Measurements from ENCODE around the gene GPR137.
A peak's percentile ranks its signal among the peaks of the same experiment; 100 is the strongest.

GPR137 gene

GRCh38 chr11:64249563-64250414, 35.9 kb upstream of the GPR137 start:
- DNase-seq = no peak

GRCh38 chr11:64250415-64251015, 35.1 kb upstream of the GPR137 start:
- DNase-seq = no peak

DNA sequence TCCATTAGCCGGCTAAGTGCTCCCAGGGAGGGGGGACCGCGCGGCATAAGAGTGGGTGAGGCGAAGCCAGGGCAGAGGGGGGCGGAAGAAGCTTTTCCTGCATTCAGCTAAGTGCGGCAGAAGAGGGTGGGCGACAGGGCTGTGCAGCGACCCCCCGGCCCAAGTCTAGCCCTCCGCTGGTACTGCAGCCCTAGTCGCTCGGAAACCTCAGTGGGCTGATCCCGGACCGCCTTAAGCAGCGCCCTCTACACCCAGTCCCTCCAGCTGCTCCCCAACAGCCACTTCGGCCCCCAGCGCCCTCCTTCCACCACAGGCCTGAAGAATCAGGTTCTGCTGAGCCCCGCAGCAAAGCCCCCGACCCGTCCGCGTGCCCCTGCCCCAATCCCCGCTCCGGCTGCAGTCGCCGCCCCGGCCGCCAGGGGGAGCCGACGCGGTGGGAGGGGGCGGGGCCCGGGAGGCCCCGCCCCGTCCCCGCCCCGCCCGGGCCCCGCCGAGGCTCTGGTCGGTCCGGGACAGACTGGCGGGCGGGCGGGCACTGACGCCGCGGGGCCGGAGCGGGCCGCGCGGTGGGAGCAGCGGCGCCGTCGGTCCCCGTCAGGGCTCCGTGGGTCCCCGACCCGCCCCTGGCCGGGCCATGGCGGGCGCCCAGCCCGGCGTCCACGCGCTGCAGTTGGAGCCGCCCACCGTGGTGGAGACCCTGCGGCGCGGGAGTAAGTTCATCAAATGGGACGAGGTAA, 34.5 kb upstream of the GPR137 start, which contains the start of gene PLCB3:
PLCB3 (plus strand) TSS at position 515 of the 737 bp plus-strand sequence; CDS start at position 635, 120 bp downstream.
- peak; percentile 86 for DNase-seq

DNA sequence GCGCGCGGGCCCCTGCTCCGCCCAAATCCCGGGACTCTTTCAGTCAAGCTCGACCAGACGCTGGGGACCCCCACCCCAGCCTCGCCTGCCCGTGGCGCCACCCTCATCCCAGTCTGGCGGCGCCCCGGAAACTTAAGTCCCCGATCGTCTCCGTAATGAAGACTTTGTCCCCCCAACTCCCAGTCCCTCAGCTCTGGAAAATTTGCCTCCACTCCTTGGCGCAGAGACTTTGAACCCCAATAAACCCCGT, 34.0 kb upstream of the GPR137 start:
- no peak for DNase-seq

DNA sequence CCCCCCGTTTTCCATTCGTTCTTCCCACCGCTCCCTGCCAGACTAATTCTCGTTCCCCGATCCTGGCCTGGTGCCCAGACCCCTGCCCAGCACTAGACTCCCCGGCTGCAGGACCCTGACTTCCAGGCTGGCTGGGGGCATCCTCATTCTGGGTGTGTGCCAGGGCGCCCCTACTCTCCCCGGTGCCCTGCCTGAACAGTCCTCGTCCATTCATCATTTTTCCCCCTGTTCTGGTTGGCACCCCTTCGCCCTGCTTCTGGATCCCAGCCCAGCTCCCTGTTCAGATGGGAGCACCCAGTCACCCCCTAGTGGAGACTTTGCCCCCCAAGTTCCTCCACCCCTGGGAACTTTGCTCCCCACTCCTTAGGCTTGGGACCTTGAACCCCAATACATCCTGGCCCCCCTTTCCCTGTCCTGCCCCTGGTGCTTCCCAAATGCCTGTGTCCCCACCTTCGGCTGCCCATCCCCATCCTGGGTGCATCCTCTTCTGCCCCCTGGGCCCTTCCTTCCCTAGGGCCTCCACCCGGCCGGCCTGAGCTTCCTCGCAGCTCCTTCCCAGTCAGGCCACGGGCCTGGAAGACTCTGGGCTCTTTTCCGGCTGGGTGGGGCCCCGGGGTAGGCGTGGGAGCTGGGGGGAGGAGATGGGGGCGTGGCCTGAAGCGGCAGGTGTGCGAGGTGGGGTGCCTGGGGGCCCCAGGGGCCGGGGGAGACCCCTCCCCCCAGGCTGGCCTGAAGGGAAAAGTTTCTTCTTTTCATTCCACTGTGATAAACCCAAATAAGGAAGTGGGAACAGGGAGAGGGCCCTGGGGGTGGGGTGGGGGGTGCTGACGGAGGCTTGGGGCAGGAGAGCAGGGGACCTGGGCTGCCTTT, 33.4 kb upstream of the GPR137 start:
- DNase-seq = peak; percentile 61

- DNase-seq = no peak
Observed at GRCh38 chr11:64253043-64253442, 32.6 kb upstream of the GPR137 start.

DNA sequence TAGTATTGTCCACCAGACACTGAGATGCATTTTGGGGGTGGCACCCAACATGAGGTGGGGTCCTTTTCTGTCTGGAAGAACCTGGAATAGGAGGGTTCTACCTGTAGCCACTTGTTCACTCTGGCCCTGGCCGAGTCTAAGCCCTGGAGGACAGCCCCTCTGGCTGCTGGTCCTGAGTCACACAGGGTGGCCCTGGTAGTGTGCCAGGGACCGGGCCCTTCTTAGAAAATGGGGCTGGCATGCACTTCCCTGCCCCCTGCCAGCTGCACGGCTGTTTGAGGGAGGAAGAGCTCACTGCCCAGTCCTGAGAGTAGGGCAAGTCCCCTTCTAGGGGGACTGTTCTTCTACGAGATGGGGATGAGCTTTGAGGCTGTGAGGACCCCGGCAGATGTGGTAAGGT, 32.2 kb upstream of the GPR137 start:
- no peak for DNase-seq

- DNase-seq = no peak
Observed at GRCh38 chr11:64254326-64254725, 31.3 kb upstream of the GPR137 start.

GRCh38 chr11:64255135-64256128, 30.2 kb upstream of the GPR137 start:
- no peak for DNase-seq

DNA sequence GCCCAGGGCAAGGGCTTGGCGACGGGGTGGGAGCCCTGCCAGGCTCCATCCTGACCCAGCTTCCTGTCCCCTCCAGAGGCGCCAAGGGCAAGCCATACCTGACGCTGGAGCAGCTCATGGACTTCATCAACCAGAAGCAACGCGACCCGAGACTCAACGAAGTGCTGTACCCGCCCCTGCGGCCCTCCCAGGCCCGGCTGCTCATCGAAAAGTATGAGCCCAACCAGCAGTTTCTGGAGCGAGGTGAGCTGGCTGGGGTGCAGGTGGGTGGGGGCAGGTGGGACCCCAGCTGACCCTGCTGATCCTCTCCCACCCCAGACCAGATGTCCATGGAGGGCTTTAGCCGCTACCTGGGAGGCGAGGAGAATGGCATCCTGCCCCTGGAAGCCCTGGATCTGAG, 29.3 kb upstream of the GPR137 start:
- DNase-seq = no peak

GRCh38 chr11:64258356-64258755, 27.3 kb upstream of the GPR137 start:
- no peak for DNase-seq

- no peak for DNase-seq
Observed at GRCh38 chr11:64258946-64259532, 26.6 kb upstream of the GPR137 start.

GRCh38 chr11:64259533-64260067, 26.0 kb upstream of the GPR137 start:
- peak; percentile 66 for DNase-seq

- DNase-seq = no peak
Observed at GRCh38 chr11:64260147-64260708, 25.4 kb upstream of the GPR137 start.

DNA sequence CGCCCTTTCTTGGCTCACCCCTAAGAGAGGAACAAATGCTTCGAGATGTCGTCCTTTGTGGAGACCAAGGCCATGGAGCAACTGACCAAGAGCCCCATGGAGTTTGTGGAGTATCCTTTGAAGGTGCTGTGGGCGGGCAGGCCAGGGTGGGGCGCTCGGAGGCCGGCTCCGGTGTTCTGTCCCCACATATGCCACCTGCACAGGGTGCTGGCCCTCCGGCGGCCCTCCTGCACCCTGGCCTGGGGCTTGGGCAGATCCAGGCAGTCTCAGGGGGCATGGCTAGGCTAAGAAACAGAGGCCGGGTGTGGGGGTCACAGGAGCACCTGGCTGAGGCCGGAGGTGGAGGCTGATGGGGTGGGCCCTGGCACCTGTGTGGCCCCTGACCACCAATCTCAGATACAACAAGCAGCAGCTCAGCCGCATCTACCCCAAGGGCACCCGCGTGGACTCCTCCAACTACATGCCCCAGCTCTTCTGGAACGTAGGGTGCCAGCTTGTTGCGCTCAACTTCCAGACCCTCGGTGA, 24.0 kb upstream of the GPR137 start:
- no peak for DNase-seq

GRCh38 chr11:64262271-64263002, 23.2 kb upstream of the GPR137 start:
- no peak for DNase-seq

- no peak for DNase-seq
Observed at GRCh38 chr11:64263021-64263946, 22.4 kb upstream of the GPR137 start.

- DNase-seq = no peak
Observed at GRCh38 chr11:64263947-64264317, 21.7 kb upstream of the GPR137 start.

All from suppressor macrophage treated with lipopolysaccharide for 4 hours (primary cell).